H9 (cell line): ENCODE measurements around the gene GABRB1. TPM values are rescaled to one million over a fixed set of nuclear protein-coding genes. Genes with fewer than 3 reads are reported as not detected.

Experiments used
- DNase-seq: peaks from one replicate; pipeline ENCODE4 v3.0.0-alpha.2; 2017
- H2AFZ ChIP-seq: one replicate; pipeline ENCODE4 v1.6.1; 2013; ENCODE audit warnings: mild to moderate bottlenecking, low read length, control low read depth, moderate library complexity
- H2AK5ac ChIP-seq: 2 replicates; pipeline ENCODE4 v1.6.1; 2013; ENCODE audit warnings: low read length, control low read depth, mixed read lengths; ENCODE audit not compliant: insufficient read length
- H2BK120ac ChIP-seq: one replicate; pipeline ENCODE4 v1.6.1; 2013; ENCODE audit warnings: low read depth, mild to moderate bottlenecking, low read length, control low read depth, inconsistent platforms; ENCODE audit not compliant: poor library complexity, severe bottlenecking
- H2BK12ac ChIP-seq: 2 replicates; pipeline ENCODE4 v1.6.1; 2013; ENCODE audit warnings: low read length, control low read depth, mixed read lengths, low read depth; ENCODE audit not compliant: insufficient read length
- H2BK15ac ChIP-seq: 2 replicates; pipeline ENCODE4 v1.6.1; 2013; ENCODE audit warnings: low read depth, low read length, control low read depth
- H2BK20ac ChIP-seq: one replicate; pipeline ENCODE4 v1.6.1; 2013; ENCODE audit warnings: low read depth, mild to moderate bottlenecking, low read length, control low read depth, inconsistent platforms; ENCODE audit not compliant: poor library complexity, severe bottlenecking
- H2BK5ac ChIP-seq: 2 replicates; pipeline ENCODE4 v1.6.1; 2013; ENCODE audit warnings: low read length, control low read depth, mixed read lengths; ENCODE audit not compliant: insufficient read length
- H3K14ac ChIP-seq: 2 replicates; pipeline ENCODE4 v1.6.1; 2013; ENCODE audit warnings: low read length, control low read depth; ENCODE audit not compliant: insufficient read depth
- H3K18ac ChIP-seq: 2 replicates; pipeline ENCODE4 v1.6.1; 2013; ENCODE audit warnings: low read depth, mild to moderate bottlenecking, mixed read lengths, low read length, control low read depth; ENCODE audit not compliant: insufficient read length
- H3K23ac ChIP-seq: 2 replicates; pipeline ENCODE4 v1.6.1; 2013; ENCODE audit warnings: low read length, control low read depth, mixed read lengths, low read depth; ENCODE audit not compliant: insufficient read length
- H3K23me2 ChIP-seq: 2 replicates; pipeline ENCODE4 v1.6.1; 2013; ENCODE audit warnings: low read depth, mild to moderate bottlenecking, mixed read lengths, low read length, control low read depth; ENCODE audit not compliant: insufficient read length, poor library complexity, severe bottlenecking
- H3K27ac ChIP-seq: 2 replicates; pipeline ENCODE4 v1.5.1; 2013; ENCODE audit warnings: low read length, control low read depth, mixed read lengths, low read depth; ENCODE audit not compliant: insufficient read length
- H3K27me3 ChIP-seq: 2 replicates; pipeline ENCODE4 v1.6.1; 2013; ENCODE audit warnings: low read length, control low read depth, inconsistent platforms; ENCODE audit not compliant: insufficient read depth
- H3K4ac ChIP-seq: 2 replicates; pipeline ENCODE4 v1.6.1; 2013; ENCODE audit warnings: low read depth, mild to moderate bottlenecking, control low read depth, inconsistent platforms, low read length, moderate library complexity
- H3K4me1 ChIP-seq: 2 replicates; pipeline ENCODE4 v1.6.1; 2013; ENCODE audit warnings: low read length, control low read depth, inconsistent platforms; ENCODE audit not compliant: insufficient read depth
- H3K4me2 ChIP-seq: 2 replicates; pipeline ENCODE4 v1.6.1; 2013; ENCODE audit warnings: low read length, control low read depth, mixed read lengths; ENCODE audit not compliant: insufficient read length, insufficient read depth
- H3K56ac ChIP-seq: 2 replicates; pipeline ENCODE4 v1.6.1; 2013; ENCODE audit warnings: low read depth, mild to moderate bottlenecking, mixed read lengths, low read length, control low read depth; ENCODE audit not compliant: insufficient read length
- H3K79me1 ChIP-seq: 2 replicates; pipeline ENCODE4 v1.6.1; 2013; ENCODE audit warnings: low read depth, mild to moderate bottlenecking, moderate library complexity, low read length, control low read depth, inconsistent platforms; ENCODE audit not compliant: insufficient read depth, poor library complexity, severe bottlenecking
- H3K79me2 ChIP-seq: 2 replicates; pipeline ENCODE4 v1.6.1; 2013; ENCODE audit warnings: low read length, control low read depth, inconsistent platforms; ENCODE audit not compliant: insufficient read depth
- H3K9ac ChIP-seq: 2 replicates; pipeline ENCODE4 v1.6.1; 2013; ENCODE audit warnings: low read length, control low read depth, mixed read lengths; ENCODE audit not compliant: insufficient read length; ENCODE audit errors: extremely low read depth
- H3K9me3 ChIP-seq: one replicate; pipeline ENCODE4 v1.6.1; 2013; ENCODE audit warnings: low read depth, low read length, inconsistent platforms; ENCODE audit not compliant: control insufficient read depth
- H3T11ph ChIP-seq: one replicate; pipeline ENCODE4 v1.6.1; 2013; ENCODE audit warnings: mild to moderate bottlenecking, low read length, control low read depth, inconsistent platforms
- H4K20me1 ChIP-seq: one replicate; pipeline ENCODE4 v1.6.1; 2013; ENCODE audit not compliant: control insufficient read depth, insufficient read length, insufficient read depth
- H4K5ac ChIP-seq: 2 replicates; pipeline ENCODE4 v1.6.1; 2013; ENCODE audit warnings: low read depth, mild to moderate bottlenecking, mixed read lengths, low read length, control low read depth; ENCODE audit not compliant: insufficient read length
- H4K8ac ChIP-seq: replicated peaks from 2 replicates; pipeline ENCODE4 v1.6.1; 2013; ENCODE audit warnings: low read length, control low read depth, mixed read lengths, low read depth; ENCODE audit not compliant: insufficient read length
- H4K91ac ChIP-seq: 2 replicates; pipeline ENCODE4 v1.6.1; 2013; ENCODE audit warnings: low read depth, mild to moderate bottlenecking, moderate library complexity, mixed read lengths, low read length, control low read depth; ENCODE audit not compliant: insufficient read length
- H3K27ac Mint-ChIP-seq, 3 experiments: 2 replicates in 2 of 3; 3 replicates in 1 of 3; pipeline ENCODE4 v1.8.0; 2020 to 2021; ENCODE audit warnings: mixed read lengths in 3 of 3, mild to moderate bottlenecking in 1 of 3, moderate library complexity in 1 of 3
- H3K27me3 Mint-ChIP-seq: 2 replicates; pipeline ENCODE4 v1.8.0; 2021; ENCODE audit warnings: low read depth, mild to moderate bottlenecking, moderate library complexity, mixed read lengths
- H3K36me3 Mint-ChIP-seq, 3 experiments: 2 replicates in 2 of 3; 3 replicates in 1 of 3; pipeline ENCODE4 v1.8.0; 2020 to 2021; ENCODE audit warnings: low read depth in 3 of 3, mixed read lengths in 3 of 3; ENCODE audit not compliant: insufficient read depth in 1 of 3
- H3K4me1 Mint-ChIP-seq, 2 experiments: 2 replicates each; pipeline ENCODE4 v1.8.0; 2020; ENCODE audit warnings: mixed read lengths in 2 of 2
- H3K4me3 Mint-ChIP-seq, 2 experiments: 2 replicates in 1 of 2; 3 replicates in 1 of 2; pipeline ENCODE4 v1.8.0; 2020 to 2021; ENCODE audit warnings: mild to moderate bottlenecking in 2 of 2, mixed read lengths in 2 of 2, moderate library complexity in 1 of 2
- H3K9me3 Mint-ChIP-seq, 2 experiments: 2 replicates in 1 of 2; 3 replicates in 1 of 2; pipeline ENCODE4 v1.8.0; 2020; ENCODE audit warnings: mild to moderate bottlenecking in 2 of 2, mixed read lengths in 2 of 2, moderate library complexity in 1 of 2
- WGBS: extraction: QIAGEN DNeasy Blood & Tissue Kit; methylation state at CpG from one replicate; pipeline ENCODE4 v1.1.7; 2013; ENCODE audit warnings: missing lambda C conversion rate, low lambda C conversion rate, mixed read lengths; ENCODE audit not compliant: insufficient read length; ENCODE audit errors: extremely low coverage; 5-methylcytosine and 5-hydroxymethylcytosine counted together
- total RNA-seq: library from RNA; stranded (reverse); gene quantifications from 2 replicates; pipeline ENCODE4 v1.2.1, GENCODE V29; 2021
- TF ChIP-seq, protein P1 (sequence below): fragments of 200-600 bp; sonication (generic); conservative IDR thresholded peaks from 3 replicates; pipeline ENCODE4 v1.8.0; 2021; ENCODE audit warnings: antibody characterized with exemption, mild to moderate bottlenecking

The GABRB1 gene
- total RNA-seq, 1 experiment from 2014 or later: 0.39 TPM

DNA sequence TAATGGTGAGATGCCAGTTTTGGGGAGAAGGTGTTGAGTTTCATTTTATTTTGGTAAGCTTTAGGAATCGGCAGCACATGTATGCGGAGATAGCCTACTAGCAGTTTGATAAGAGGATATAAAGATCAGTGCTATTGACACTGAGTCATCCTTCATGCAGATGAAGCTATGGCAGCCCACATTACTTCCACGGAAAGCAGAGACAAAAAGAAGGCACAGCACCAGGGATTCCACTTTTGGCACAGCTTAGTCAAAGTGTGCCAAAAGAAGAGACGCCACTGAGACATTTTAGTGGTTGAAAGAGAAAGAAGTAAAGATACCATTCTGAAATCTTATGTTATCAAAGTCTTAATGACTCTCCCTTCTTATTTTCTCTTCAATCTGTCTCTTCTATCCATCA, 103.8 kb downstream of the GABRB1 start:
- Histone ChIP-seq H4K20me1 (no peaks in the 10 kb centered on the region), H2BK120ac (no peak overlapping the region), H2BK20ac (no peak overlapping the region), H3K14ac (no peak overlapping the region), H2AK5ac (no peak overlapping the region), H4K5ac (no peak overlapping the region), H2BK15ac (no peak overlapping the region), H2BK5ac (no peak overlapping the region), H2BK12ac (no peak overlapping the region), H3K79me2 (no peaks in the 10 kb centered on the region), H3K23ac (no peak overlapping the region), H2AFZ (no peak overlapping the region), H3K4ac (no peak overlapping the region), H4K8ac (no peak overlapping the region), H3T11ph (no peak overlapping the region), H3K9ac (no peak overlapping the region), H3K27me3 (no peaks in the 10 kb centered on the region), H3K23me2 (no peaks in the 10 kb centered on the region), H3K9me3 (no peaks in the 10 kb centered on the region), H3K4me2 (no peak overlapping the region), H3K18ac (no peak overlapping the region), H3K27ac (no peak overlapping the region), H3K79me1 (no peaks in the 10 kb centered on the region), H3K4me1 (no peaks in the 10 kb centered on the region), H3K56ac (no peak overlapping the region), H4K91ac (no peak overlapping the region)
- whole genome bisulfite sequencing: no CpG with 5 or more reads among the region's 4 CpGs
- DNase-seq: no peak
- Mint-ChIP-seq H3K4me1 (no peaks in the 10 kb centered on the region), H3K36me3 (no peaks in the 10 kb centered on the region), H3K4me3 (no peak overlapping the region), H3K27me3 (no peaks in the 10 kb centered on the region; the same call in 1 of the 2 replicates), H3K9me3 (no peaks in the 10 kb centered on the region; a peak in 1 of 5 replicates), H3K27ac (no peak overlapping the region)
- TF ChIP-seq, protein P1, sequence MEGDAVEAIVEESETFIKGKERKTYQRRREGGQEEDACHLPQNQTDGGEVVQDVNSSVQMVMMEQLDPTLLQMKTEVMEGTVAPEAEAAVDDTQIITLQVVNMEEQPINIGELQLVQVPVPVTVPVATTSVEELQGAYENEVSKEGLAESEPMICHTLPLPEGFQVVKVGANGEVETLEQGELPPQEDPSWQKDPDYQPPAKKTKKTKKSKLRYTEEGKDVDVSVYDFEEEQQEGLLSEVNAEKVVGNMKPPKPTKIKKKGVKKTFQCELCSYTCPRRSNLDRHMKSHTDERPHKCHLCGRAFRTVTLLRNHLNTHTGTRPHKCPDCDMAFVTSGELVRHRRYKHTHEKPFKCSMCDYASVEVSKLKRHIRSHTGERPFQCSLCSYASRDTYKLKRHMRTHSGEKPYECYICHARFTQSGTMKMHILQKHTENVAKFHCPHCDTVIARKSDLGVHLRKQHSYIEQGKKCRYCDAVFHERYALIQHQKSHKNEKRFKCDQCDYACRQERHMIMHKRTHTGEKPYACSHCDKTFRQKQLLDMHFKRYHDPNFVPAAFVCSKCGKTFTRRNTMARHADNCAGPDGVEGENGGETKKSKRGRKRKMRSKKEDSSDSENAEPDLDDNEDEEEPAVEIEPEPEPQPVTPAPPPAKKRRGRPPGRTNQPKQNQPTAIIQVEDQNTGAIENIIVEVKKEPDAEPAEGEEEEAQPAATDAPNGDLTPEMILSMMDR: no peak
